Measurements from ENCODE around the gene MOBP.

GRCh38 chr3:39426312-39426711 lies 41.2 kb upstream of the MOBP start:
- TF ChIP-seq, protein P1, sequence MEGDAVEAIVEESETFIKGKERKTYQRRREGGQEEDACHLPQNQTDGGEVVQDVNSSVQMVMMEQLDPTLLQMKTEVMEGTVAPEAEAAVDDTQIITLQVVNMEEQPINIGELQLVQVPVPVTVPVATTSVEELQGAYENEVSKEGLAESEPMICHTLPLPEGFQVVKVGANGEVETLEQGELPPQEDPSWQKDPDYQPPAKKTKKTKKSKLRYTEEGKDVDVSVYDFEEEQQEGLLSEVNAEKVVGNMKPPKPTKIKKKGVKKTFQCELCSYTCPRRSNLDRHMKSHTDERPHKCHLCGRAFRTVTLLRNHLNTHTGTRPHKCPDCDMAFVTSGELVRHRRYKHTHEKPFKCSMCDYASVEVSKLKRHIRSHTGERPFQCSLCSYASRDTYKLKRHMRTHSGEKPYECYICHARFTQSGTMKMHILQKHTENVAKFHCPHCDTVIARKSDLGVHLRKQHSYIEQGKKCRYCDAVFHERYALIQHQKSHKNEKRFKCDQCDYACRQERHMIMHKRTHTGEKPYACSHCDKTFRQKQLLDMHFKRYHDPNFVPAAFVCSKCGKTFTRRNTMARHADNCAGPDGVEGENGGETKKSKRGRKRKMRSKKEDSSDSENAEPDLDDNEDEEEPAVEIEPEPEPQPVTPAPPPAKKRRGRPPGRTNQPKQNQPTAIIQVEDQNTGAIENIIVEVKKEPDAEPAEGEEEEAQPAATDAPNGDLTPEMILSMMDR (IDR thresholded peaks at IDR 0.05): no peak
- no peak for TF ChIP-seq POLR2A (IDR thresholded peaks at IDR 0.05)

Measured in Peyer's patch (tissue), 4 donors.